ENCODE results near the gene CHST15.

The CHST15 gene

GRCh38 chr10:124050021-124051015, 43.1 kb downstream of the CHST15 start:
- no peaks in the 10 kb centered on the region for H3K9me2 ChIP-seq (replicated peaks; ENCODE audit: control insufficient read depth, low read length)
- no peaks in the 10 kb centered on the region for H3K27me3 ChIP-seq (ENCODE audit: control insufficient read depth, low read length)
- H3K36me3 ChIP-seq (ENCODE audit: control insufficient read depth, low read length): peaks cover 23% of the 10 kb centered on the region
- H3K4me2 ChIP-seq (ENCODE audit: low read length): no peak overlapping the region
- H3F3A ChIP-seq (ENCODE audit: control insufficient read depth, insufficient read depth): no peaks in the 10 kb centered on the region; the same call in 1 of the 2 replicates
- no peaks in the 10 kb centered on the region for H4K20me1 ChIP-seq (ENCODE audit: control insufficient read depth, insufficient read depth, low read depth, low read length)
- no peak overlapping the region for H3K27ac ChIP-seq (ENCODE audit: low read depth, low read length)
- no peaks in the 10 kb centered on the region for H3K9me3 ChIP-seq (ENCODE audit: control insufficient read depth, insufficient read depth, low read length)
- peaks cover 54% of the 10 kb centered on the region for H3K4me1 ChIP-seq (ENCODE audit: control insufficient read depth, low read length)
- TF ChIP-seq EZH2phosphoT487 (IDR thresholded peaks at IDR 0.05; ENCODE audit: borderline replicate concordance, low read length) (no peak), CTCF (IDR thresholded peaks at IDR 0.05; ENCODE audit: low read depth, low read length, poor library complexity, severe bottlenecking) (no peak)
- no peak overlapping the region for H3K4me3 ChIP-seq (ENCODE audit: low read length)
- peaks cover 95% of the 10 kb centered on the region for H3K79me2 ChIP-seq (ENCODE audit: control insufficient read depth, low read length)

DNA sequence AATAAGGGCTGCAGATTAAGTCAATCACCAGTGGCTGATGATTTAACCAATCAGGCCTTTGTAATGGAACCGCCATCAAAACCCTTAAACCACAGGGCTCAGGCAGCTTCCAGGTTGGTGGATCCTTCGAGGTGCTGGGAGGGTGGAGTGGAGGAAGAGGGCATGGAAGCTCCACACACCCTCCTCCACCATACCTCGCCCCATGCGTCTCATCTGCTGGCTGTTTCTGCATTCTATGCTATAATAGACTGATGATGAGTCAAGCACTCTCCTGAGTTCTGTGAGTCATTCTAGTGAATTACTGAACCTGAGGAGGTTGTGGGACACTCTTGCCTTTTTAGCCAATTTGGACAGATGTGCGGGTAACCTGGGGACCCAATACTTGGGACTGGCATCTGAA, 43.9 kb downstream of the CHST15 start:
- Histone ChIP-seq H3K79me2 (ENCODE audit: control insufficient read depth, low read length) (peaks cover 92% of the 10 kb centered on the region), H3K9me3 (ENCODE audit: control insufficient read depth, insufficient read depth, low read length) (no peaks in the 10 kb centered on the region), H3K36me3 (ENCODE audit: control insufficient read depth, low read length) (peaks cover 28% of the 10 kb centered on the region), H3K9me2 (replicated peaks; ENCODE audit: control insufficient read depth, low read length) (no peaks in the 10 kb centered on the region), H3K27ac (ENCODE audit: low read depth, low read length) (no peak overlapping the region), H3K4me1 (ENCODE audit: control insufficient read depth, low read length) (peaks cover 51% of the 10 kb centered on the region), H3K4me2 (ENCODE audit: low read length) (no peak overlapping the region), H4K20me1 (ENCODE audit: control insufficient read depth, insufficient read depth, low read depth, low read length) (no peaks in the 10 kb centered on the region), H3K4me3 (ENCODE audit: low read length) (no peak overlapping the region), H3K27me3 (ENCODE audit: control insufficient read depth, low read length) (no peaks in the 10 kb centered on the region), H3F3A (ENCODE audit: control insufficient read depth, insufficient read depth) (no peaks in the 10 kb centered on the region)
- TF ChIP-seq EZH2phosphoT487 (IDR thresholded peaks at IDR 0.05; ENCODE audit: borderline replicate concordance, low read length): no peak
- TF ChIP-seq CTCF (IDR thresholded peaks at IDR 0.05; ENCODE audit: low read depth, low read length, poor library complexity, severe bottlenecking): no peak

DNA sequence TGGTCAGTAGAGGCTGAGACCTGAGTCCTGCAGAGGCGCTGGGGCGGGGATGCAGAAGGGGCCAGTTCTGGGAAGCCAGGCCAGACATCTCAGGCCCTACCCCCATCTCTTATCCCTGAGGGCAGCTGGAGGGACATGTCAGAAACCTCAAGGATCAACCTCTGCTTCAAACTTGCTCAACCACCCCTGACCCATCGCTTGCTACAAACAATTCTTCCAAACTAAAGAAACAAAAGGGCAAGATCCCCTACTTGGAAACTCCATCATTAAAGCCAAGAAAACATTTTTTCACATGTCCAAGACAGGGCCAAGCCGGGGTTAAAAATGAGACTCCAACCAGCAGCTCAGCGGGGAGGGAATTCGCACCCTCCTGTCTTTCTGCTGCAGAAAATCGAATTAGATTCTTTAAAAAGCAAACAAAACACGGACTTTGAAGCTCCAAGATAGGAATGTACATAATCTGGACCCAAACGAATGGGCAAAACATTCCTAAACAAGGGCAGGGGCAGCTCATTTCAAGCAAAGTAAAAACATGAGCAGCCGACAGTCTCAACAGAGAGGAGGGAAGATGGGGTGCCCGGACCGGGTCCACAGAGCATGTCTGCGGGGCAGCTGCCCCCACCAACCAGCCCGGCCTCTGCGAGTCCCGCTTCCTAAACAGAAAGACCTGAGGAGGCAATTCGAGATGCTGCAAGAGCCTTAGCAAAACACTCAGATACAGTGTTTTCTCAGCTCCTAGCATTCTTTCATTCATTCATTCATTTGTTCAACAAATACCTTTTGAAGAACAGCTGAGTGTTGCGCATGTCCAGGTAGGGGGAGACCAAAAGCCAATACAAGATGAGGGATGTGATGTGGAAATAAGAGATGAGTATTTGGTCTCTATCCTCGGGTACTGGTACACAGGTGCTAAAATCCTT, 44.8 kb downstream of the CHST15 start:
- Histone ChIP-seq H3K27me3 (ENCODE audit: control insufficient read depth, low read length) (no peaks in the 10 kb centered on the region), H3K27ac (ENCODE audit: low read depth, low read length) (no peak overlapping the region), H3K4me3 (ENCODE audit: low read length) (no peak overlapping the region), H3K36me3 (ENCODE audit: control insufficient read depth, low read length) (peaks cover 37% of the 10 kb centered on the region), H3K9me3 (ENCODE audit: control insufficient read depth, insufficient read depth, low read length) (no peaks in the 10 kb centered on the region), H4K20me1 (ENCODE audit: control insufficient read depth, insufficient read depth, low read depth, low read length) (no peaks in the 10 kb centered on the region), H3F3A (ENCODE audit: control insufficient read depth, insufficient read depth) (no peaks in the 10 kb centered on the region), H3K4me1 (ENCODE audit: control insufficient read depth, low read length) (peaks cover 51% of the 10 kb centered on the region), H3K9me2 (replicated peaks; ENCODE audit: control insufficient read depth, low read length) (no peaks in the 10 kb centered on the region), H3K4me2 (ENCODE audit: low read length) (no peak overlapping the region), H3K79me2 (ENCODE audit: control insufficient read depth, low read length) (peaks cover 86% of the 10 kb centered on the region)
- TF ChIP-seq EZH2phosphoT487 (IDR thresholded peaks at IDR 0.05; ENCODE audit: borderline replicate concordance, low read length): no peak
